ENCODE results near the gene CTSE.

Gene CTSE

DNA sequence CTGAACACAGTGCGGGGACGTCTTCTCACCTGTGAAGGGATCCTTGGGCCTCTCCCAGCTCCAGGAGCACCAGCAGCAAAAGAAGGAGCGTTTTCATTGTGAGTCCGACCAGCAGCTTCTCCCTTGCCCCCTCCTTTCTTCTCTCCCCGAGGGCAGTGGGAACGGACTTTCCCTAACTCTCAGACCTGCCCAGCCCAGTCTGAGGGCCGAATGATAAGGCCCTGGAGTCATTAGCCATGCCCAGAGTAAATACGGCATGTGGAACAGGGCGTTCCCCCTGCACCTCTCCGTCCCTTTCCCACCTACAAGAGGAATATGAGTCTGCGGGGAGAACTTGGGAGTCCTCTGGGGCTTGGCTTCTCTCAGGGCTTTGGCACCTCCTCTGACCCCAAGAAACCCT is at the start of gene CTSE:
Gene CTSE, minus strand, starts transcription at position 201 of the 400 bp plus-strand sequence. Its CDS starts 104 bp downstream, at position 97.
- no peak for ATAC-seq (ENCODE audit: low read depth)
- no peak for DNase-seq (ENCODE audit: low spot score)
- Histone ChIP-seq H3K27ac (ENCODE audit: poor library complexity, severe bottlenecking) (peak within 1 kb of the TSS; percentile 78), H3K27me3 (ENCODE audit: insufficient read depth, poor library complexity, severe bottlenecking) (no peaks in the 10 kb centered on the region), H3K9me3 (ENCODE audit: severe bottlenecking) (no peaks in the 10 kb centered on the region), H3K36me3 (ENCODE audit: low read depth) (no peaks in the 10 kb centered on the region), H3K4me1 (ENCODE audit: insufficient read depth, poor library complexity, severe bottlenecking) (peaks cover 14% of the 10 kb centered on the region), H3K4me3 (ENCODE audit: severe bottlenecking) (no peak within 1 kb of the TSS)
- TF ChIP-seq, protein P1, sequence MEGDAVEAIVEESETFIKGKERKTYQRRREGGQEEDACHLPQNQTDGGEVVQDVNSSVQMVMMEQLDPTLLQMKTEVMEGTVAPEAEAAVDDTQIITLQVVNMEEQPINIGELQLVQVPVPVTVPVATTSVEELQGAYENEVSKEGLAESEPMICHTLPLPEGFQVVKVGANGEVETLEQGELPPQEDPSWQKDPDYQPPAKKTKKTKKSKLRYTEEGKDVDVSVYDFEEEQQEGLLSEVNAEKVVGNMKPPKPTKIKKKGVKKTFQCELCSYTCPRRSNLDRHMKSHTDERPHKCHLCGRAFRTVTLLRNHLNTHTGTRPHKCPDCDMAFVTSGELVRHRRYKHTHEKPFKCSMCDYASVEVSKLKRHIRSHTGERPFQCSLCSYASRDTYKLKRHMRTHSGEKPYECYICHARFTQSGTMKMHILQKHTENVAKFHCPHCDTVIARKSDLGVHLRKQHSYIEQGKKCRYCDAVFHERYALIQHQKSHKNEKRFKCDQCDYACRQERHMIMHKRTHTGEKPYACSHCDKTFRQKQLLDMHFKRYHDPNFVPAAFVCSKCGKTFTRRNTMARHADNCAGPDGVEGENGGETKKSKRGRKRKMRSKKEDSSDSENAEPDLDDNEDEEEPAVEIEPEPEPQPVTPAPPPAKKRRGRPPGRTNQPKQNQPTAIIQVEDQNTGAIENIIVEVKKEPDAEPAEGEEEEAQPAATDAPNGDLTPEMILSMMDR (IDR thresholded peaks at IDR 0.05; ENCODE audit: poor library complexity, severe bottlenecking), result no peak

DNA sequence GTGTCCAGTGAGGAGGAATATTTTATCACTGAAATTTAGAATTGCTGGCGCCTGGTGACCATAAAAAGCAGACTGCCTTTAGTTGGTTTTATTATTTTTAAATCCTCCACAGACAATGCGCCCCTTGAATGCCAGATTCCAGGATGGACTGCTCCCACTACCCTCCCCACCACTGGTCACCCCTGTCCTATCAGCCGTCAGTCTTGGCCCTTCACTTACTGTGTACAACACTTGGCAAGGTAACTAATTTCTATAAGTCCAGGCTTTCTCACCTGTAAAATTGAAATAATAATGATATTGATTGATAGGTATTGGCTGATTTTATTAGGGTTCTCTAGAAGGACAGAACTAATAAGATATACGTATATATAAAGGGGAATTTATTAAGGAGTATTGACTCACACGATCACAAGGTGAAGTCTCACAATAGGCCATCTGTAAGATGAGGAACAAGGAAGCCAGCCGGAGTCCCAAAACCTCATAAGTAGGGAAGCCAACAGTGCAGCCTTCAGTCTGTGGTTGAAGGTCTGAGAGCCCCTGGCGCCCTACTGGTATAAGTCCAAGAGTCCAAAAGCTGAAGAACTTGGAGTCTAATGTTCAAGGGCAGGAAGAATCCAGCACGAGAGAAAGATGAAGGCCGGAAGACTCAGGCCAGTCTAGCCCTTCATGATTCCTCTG is 47.1 kb upstream of the CTSE start:
- ATAC-seq (ENCODE audit: low read depth), result no peak
- Histone ChIP-seq H3K27ac (ENCODE audit: poor library complexity, severe bottlenecking) (no peak overlapping the region), H3K9me3 (ENCODE audit: severe bottlenecking) (no peaks in the 10 kb centered on the region), H3K27me3 (ENCODE audit: insufficient read depth, poor library complexity, severe bottlenecking) (no peaks in the 10 kb centered on the region), H3K4me1 (ENCODE audit: insufficient read depth, poor library complexity, severe bottlenecking) (peaks cover 3% of the 10 kb centered on the region), H3K36me3 (ENCODE audit: low read depth) (no peaks in the 10 kb centered on the region), H3K4me3 (ENCODE audit: severe bottlenecking) (no peak overlapping the region)
- TF ChIP-seq, protein P1 (IDR thresholded peaks at IDR 0.05; ENCODE audit: poor library complexity, severe bottlenecking), result no peak
- DNase-seq (ENCODE audit: low spot score), result no peak

DNA sequence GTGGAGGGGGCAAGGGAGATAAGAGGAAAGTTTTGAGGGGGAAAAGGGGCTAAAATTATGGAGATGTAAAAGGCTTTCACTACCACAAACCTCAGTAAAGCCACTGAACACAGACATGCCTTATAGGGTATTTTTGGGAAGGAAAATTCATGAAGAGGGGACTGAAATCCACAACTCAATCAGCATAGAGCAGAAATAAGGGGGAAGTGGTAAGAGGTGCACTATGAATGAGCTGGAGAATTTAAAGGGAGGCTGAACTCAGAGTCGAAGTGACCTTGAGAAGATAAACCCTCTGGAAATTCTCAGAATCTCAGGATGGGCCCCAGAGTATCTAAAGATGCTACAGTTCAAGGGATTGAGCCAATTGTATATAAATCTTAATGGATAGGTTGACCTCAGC is 44.6 kb upstream of the CTSE start:
- Histone ChIP-seq H3K27me3 (ENCODE audit: insufficient read depth, poor library complexity, severe bottlenecking) (no peaks in the 10 kb centered on the region), H3K9me3 (ENCODE audit: severe bottlenecking) (no peaks in the 10 kb centered on the region), H3K27ac (ENCODE audit: poor library complexity, severe bottlenecking) (no peak overlapping the region), H3K4me3 (ENCODE audit: severe bottlenecking) (no peak overlapping the region), H3K36me3 (ENCODE audit: low read depth) (no peaks in the 10 kb centered on the region), H3K4me1 (ENCODE audit: insufficient read depth, poor library complexity, severe bottlenecking) (no peaks in the 10 kb centered on the region)
- TF ChIP-seq, protein P1 (IDR thresholded peaks at IDR 0.05; ENCODE audit: poor library complexity, severe bottlenecking), result no peak
- no peak for DNase-seq (ENCODE audit: low spot score)
- ATAC-seq (ENCODE audit: low read depth), result no peak

DNA sequence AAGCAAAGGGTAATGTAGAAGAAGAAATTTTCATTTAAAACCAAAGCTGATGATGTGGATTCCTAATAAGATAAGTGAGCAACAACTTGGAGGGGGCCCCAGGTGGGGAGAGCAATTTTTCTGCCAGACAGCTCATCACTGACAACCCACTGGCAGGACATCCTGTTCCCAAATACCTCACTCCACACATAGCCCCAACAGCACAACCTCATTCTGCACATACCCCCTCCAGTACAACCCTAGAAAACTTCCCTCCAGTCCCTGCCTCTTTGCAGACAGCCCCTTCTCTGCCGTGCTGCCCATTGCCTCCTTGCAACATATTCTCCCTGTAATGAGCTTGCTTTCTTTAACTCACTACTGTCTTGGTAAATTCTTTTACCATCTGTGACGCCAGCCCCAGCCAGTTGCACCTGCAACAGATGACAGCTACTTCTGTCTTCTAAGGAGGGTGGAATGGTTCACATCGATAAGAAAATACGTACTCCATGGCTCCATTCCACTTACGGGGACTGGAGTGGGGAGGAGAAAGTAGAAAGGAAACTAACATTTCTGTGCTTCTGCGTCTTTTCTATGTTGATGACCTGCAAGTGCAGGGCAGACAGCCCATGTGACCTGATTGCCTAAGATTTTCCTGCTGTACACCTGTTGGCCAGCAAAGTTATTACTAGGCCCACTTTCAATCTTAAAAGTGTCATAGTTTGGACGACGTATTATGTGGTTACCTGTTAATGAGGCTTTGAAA is 44.0 kb upstream of the CTSE start:
- H3K4me1 ChIP-seq (ENCODE audit: insufficient read depth, poor library complexity, severe bottlenecking), result no peaks in the 10 kb centered on the region
- H3K4me3 ChIP-seq (ENCODE audit: severe bottlenecking), result no peak overlapping the region
- no peaks in the 10 kb centered on the region for H3K27me3 ChIP-seq (ENCODE audit: insufficient read depth, poor library complexity, severe bottlenecking)
- H3K27ac ChIP-seq (ENCODE audit: poor library complexity, severe bottlenecking), result no peak overlapping the region
- no peaks in the 10 kb centered on the region for H3K9me3 ChIP-seq (ENCODE audit: severe bottlenecking)
- DNase-seq (ENCODE audit: low spot score), result no peak
- TF ChIP-seq, protein P1 (IDR thresholded peaks at IDR 0.05; ENCODE audit: poor library complexity, severe bottlenecking), result no peak
- no peaks in the 10 kb centered on the region for H3K36me3 ChIP-seq (ENCODE audit: low read depth)
- ATAC-seq (ENCODE audit: low read depth), result no peak

Measured in RWPE2 (cell line).